WERI-Rb-1 (cell line): Measurements from ENCODE around the gene GRIK1.
"Not testable (repeated sequence)": the region's sequence is repeated elsewhere in the genome, so short reads cannot be mapped to it uniquely, and the experiment has no call there.

Experiments
- DNase-seq: peaks from one replicate; pipeline ENCODE4 v3.0.0-alpha.2; 2020
- H3K27ac ChIP-seq: fragments of 250-450 bp; sonication (Bioruptor Pico); 2 replicates; pipeline ENCODE4 v1.5.1; 2020; ENCODE audit warnings: mild to moderate bottlenecking, moderate library complexity
- H3K27me3 ChIP-seq: fragments of 250-450 bp; sonication (Bioruptor Pico); 2 replicates; pipeline ENCODE4 v1.5.1; 2021; ENCODE audit warnings: mild to moderate bottlenecking, low read depth, moderate library complexity; ENCODE audit not compliant: insufficient read depth, severe bottlenecking
- H3K36me3 ChIP-seq: fragments of 250-450 bp; sonication (Bioruptor Pico); 2 replicates; pipeline ENCODE4 v1.5.1; 2020; ENCODE audit warnings: mild to moderate bottlenecking, moderate library complexity
- H3K4me3 ChIP-seq: 2 replicates; pipeline ENCODE4 v1.5.1; 2011; ENCODE audit warnings: low read depth, mild to moderate bottlenecking, control low read depth, low read length
- H3K9me3 ChIP-seq: fragments of 250-450 bp; sonication (Bioruptor Pico); 2 replicates; pipeline ENCODE4 v1.5.1; 2021; ENCODE audit warnings: mild to moderate bottlenecking, moderate library complexity; ENCODE audit not compliant: severe bottlenecking
- CTCF ChIP-seq: IDR thresholded peaks from 2 replicates; pipeline ENCODE4 v1.5.1; 2011; ENCODE audit warnings: low read depth, mild to moderate bottlenecking, control low read depth, inconsistent platforms, low read length

Gene GRIK1

DNA sequence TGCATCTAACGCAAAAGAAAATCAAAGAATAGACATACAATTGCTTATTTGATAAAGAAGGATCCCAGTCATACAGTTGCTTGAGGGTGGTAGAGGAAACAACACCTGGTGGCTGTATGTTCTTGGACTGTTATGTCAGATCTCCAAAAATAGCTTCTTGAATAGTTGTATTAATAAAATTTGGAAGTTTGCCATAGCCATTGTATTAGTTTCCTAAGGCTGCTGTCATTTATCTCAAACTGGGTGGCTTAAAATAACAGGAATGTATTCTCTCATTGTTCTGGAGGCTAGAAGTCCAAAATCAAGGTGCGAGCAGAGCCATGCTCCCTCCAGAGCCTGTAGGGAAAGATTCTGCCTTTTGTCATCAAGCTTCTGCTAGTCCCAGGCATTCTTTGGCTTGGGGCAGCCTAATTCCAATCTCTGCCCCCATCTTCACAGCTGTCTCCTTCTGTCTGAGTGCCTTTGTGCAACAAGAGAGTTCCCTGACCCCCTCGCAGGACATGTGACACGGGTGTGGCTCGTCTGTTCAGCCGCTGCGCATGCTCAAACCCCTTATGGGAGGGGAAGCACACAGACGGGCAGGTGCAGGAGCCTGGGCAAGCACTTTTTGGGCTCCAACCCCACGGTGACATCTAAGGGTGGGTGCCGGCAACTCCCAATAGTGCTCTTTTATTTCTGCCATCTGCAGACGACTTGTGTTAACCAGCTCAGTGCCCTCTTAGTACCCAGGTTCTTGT lies 21.7 kb upstream of the GRIK1 start:
- no peak for DNase-seq
- H3K4me3 ChIP-seq = no peak overlapping the region
- H3K27me3 ChIP-seq = no peaks in the 10 kb centered on the region
- no peaks in the 10 kb centered on the region for H3K9me3 ChIP-seq
- H3K36me3 ChIP-seq = no peaks in the 10 kb centered on the region
- H3K27ac ChIP-seq = no peak overlapping the region
- TF ChIP-seq CTCF = no peak

DNA sequence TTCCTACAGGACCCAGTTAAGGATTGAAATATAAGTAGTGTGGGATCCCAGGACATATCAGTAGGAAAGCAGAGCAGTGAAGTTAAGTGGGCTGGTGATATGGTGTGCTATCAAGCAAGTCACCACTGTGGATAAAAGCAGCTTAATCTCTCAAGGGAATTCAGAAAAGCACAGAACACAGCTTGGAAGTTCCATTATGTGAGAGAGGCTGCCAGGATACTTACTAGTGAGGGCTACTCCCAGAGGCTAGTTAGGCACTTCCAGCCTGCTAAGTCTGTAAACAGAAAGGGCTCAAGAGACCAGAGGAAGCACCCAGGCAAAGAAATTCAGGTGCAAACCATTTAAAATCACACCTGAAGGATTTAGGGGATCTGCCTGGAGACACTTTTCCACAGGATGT lies 18.8 kb upstream of the GRIK1 start:
- no peaks in the 10 kb centered on the region for H3K27me3 ChIP-seq
- no peak for DNase-seq
- no peak for TF ChIP-seq CTCF
- H3K36me3 ChIP-seq = no peaks in the 10 kb centered on the region
- no peaks in the 10 kb centered on the region for H3K9me3 ChIP-seq
- no peak overlapping the region for H3K4me3 ChIP-seq
- H3K27ac ChIP-seq = no peak overlapping the region

DNA sequence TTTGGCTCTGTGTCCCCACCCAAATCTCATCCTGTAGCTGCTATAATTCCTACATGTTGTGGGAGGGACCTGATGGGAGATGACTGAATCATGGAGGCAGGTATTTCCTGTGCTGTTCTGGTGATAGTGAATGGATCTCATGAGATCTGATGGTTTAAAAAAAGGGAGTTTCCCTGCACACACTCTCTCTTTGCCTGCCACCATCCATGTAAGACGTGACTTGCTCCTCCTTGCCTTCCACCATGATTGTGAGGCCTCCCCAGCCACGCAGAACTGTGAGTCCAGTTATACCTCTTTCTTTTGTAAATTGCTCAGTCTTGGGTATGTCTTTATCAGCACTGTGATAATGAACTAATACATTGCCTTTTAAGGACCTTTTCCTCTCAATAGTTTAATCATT lies 18.2 kb upstream of the GRIK1 start:
- H3K27ac ChIP-seq, H3K27me3 ChIP-seq, H3K36me3 ChIP-seq, DNase-seq, H3K4me3 ChIP-seq, H3K9me3 ChIP-seq: not testable (repeated sequence)

DNA sequence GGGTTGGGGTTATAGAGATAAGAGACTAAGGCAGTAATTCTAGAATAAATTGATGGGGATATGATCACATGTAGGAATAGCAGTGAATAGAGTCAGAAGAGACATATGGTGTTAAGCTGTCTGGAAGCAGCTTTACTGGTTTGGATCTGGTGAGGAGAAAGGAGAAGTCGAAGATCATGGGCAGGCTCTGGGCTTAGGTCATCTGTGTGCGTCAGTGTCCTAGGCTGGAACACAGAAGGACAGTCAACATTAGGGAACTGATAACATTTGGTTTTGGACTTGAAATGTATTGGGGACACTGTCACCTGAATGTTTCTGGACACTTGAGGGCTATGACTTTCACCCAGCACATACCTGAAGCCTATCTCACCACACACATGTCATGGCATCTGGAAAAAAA lies 13.9 kb upstream of the GRIK1 start:
- Histone ChIP-seq H3K27ac (no peak overlapping the region), H3K4me3 (no peak overlapping the region), H3K27me3 (no peaks in the 10 kb centered on the region), H3K9me3 (no peaks in the 10 kb centered on the region), H3K36me3 (no peaks in the 10 kb centered on the region)
- no peak for DNase-seq
- no peak for TF ChIP-seq CTCF

DNA sequence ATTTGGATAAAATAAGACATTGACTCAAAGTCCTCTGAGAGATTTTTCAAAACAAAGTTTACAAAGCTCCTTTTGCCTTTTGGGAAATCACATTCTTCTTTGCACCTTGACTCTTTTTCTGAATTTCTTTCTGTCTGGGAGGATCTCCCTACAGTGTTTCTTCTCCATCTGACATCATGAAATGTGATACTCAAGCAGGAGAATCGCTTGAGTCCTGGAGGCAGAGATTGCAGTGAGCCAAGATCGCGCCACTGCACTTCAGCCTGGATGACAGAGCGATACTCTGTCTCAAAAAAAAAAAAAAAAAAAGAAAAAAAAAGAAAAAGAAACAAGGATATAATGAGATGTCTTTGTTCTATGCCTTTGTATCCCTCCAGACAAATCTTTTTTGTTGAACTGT lies 13.3 kb upstream of the GRIK1 start:
- Histone ChIP-seq H3K9me3 (no peaks in the 10 kb centered on the region), H3K27me3 (no peaks in the 10 kb centered on the region), H3K27ac (no peak overlapping the region), H3K36me3 (no peaks in the 10 kb centered on the region), H3K4me3 (no peak overlapping the region)
- DNase-seq = no peak
- TF ChIP-seq CTCF = no peak

DNA sequence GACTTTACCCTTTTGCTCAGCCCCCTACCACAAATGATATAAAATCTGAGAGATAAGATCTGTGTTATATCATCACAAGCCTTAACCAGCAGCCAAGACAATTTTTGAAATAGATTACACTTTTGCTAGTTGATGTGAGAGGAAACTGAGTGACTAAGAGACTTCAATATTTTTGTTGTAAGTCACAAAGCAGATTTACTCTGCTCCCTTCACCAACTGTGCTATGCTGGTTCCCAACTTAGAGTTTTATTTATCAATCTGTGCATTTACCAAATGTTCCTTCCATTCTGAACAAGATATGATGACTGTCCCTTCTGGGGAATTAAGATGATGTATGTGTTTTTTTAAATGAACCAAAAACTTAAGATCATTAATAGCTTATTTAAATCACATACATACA lies 12.1 kb upstream of the GRIK1 start:
- no peak for DNase-seq
- H3K36me3 ChIP-seq = no peaks in the 10 kb centered on the region
- no peak overlapping the region for H3K4me3 ChIP-seq

More for the DNA sequence above, 12.1 kb upstream of the GRIK1 start:
- no peaks in the 10 kb centered on the region for H3K27me3 ChIP-seq
- H3K27ac ChIP-seq = no peak overlapping the region
- no peak for TF ChIP-seq CTCF
- no peaks in the 10 kb centered on the region for H3K9me3 ChIP-seq
